RWPE2 (cell line): ENCODE results near the gene PTPN3.

Experiments
- ATAC-seq: fragments of 200-7000 bp; cut with Tn5 transposase; 3 replicates; pipeline ENCODE4 v1.9.1; 2021; ENCODE audit warnings: low read depth
- DNase-seq: peaks from one replicate; pipeline ENCODE4 v3.0.0-alpha.2; 2020; ENCODE audit warnings: low spot score
- H3K27ac ChIP-seq: fragments of 450-650 bp; 2 replicates; pipeline ENCODE4 v1.5.1; 2017; ENCODE audit warnings: mild to moderate bottlenecking; ENCODE audit not compliant: poor library complexity, severe bottlenecking
- H3K27me3 ChIP-seq: fragments of 250-450 bp; sonication (Bioruptor Pico); 2 replicates; pipeline ENCODE4 v1.5.1; 2021; ENCODE audit warnings: mild to moderate bottlenecking, moderate library complexity; ENCODE audit not compliant: insufficient read depth, poor library complexity, severe bottlenecking
- H3K36me3 ChIP-seq: fragments of 250-450 bp; sonication (Bioruptor Pico); 2 replicates; pipeline ENCODE4 v1.5.1; 2020; ENCODE audit warnings: low read depth, mild to moderate bottlenecking, moderate library complexity
- H3K4me1 ChIP-seq: fragments of 250-450 bp; sonication (Bioruptor Pico); 2 replicates; pipeline ENCODE4 v1.5.1; 2021; ENCODE audit warnings: mild to moderate bottlenecking, moderate library complexity; ENCODE audit not compliant: insufficient read depth, poor library complexity, severe bottlenecking
- H3K4me3 ChIP-seq: fragments of 250-450 bp; sonication (Bioruptor Pico); 2 replicates; pipeline ENCODE4 v1.5.1; 2021; ENCODE audit warnings: mild to moderate bottlenecking, moderate library complexity; ENCODE audit not compliant: severe bottlenecking
- H3K9me3 ChIP-seq: fragments of 250-450 bp; sonication (Bioruptor Pico); 2 replicates; pipeline ENCODE4 v1.5.1; 2021; ENCODE audit warnings: mild to moderate bottlenecking, moderate library complexity; ENCODE audit not compliant: severe bottlenecking
- CTCF ChIP-seq: fragments of 450-650 bp; IDR thresholded peaks from one replicate; pipeline ENCODE4 v1.5.1; 2017; ENCODE audit warnings: mild to moderate bottlenecking, moderate library complexity; ENCODE audit not compliant: poor library complexity, severe bottlenecking

The PTPN3 gene

GRCh38 chr9:109418827-109419226 is 79.3 kb downstream of the PTPN3 start:
- H3K27ac ChIP-seq: no peak overlapping the region
- ATAC-seq: no peak
- H3K9me3 ChIP-seq: no peaks in the 10 kb centered on the region
- no peak for DNase-seq
- no peaks in the 10 kb centered on the region for H3K27me3 ChIP-seq
- no peaks in the 10 kb centered on the region for H3K4me1 ChIP-seq
- H3K36me3 ChIP-seq: peaks cover 71% of the 10 kb centered on the region
- H3K4me3 ChIP-seq: no peak overlapping the region
- TF ChIP-seq CTCF: no peak

GRCh38 chr9:109417585-109418544 is 80.2 kb downstream of the PTPN3 start:
- Histone ChIP-seq H3K4me1 (no peaks in the 10 kb centered on the region), H3K36me3 (peaks cover 68% of the 10 kb centered on the region), H3K27me3 (no peaks in the 10 kb centered on the region), H3K9me3 (no peaks in the 10 kb centered on the region), H3K4me3 (no peak overlapping the region), H3K27ac (no peak overlapping the region)
- ATAC-seq (no peak), DNase-seq (no peak)
- TF ChIP-seq CTCF: no peak

- Histone ChIP-seq H3K36me3 (peaks cover 67% of the 10 kb centered on the region), H3K4me3 (no peak overlapping the region), H3K9me3 (no peaks in the 10 kb centered on the region), H3K27me3 (no peaks in the 10 kb centered on the region), H3K4me1 (no peaks in the 10 kb centered on the region), H3K27ac (no peak overlapping the region)
- DNase-seq: no peak
- TF ChIP-seq CTCF: no peak
- no peak for ATAC-seq
Observed at GRCh38 chr9:109417054-109417453, 81.1 kb downstream of the PTPN3 start.

GRCh38 chr9:109416135-109416706 is 81.9 kb downstream of the PTPN3 start:
- H3K36me3 ChIP-seq: peaks cover 63% of the 10 kb centered on the region
- ATAC-seq (no peak), DNase-seq (no peak)
- H3K27me3 ChIP-seq: no peaks in the 10 kb centered on the region
- no peaks in the 10 kb centered on the region for H3K9me3 ChIP-seq
- no peak for TF ChIP-seq CTCF
- H3K27ac ChIP-seq: no peak overlapping the region
- H3K4me3 ChIP-seq: no peak overlapping the region
- no peaks in the 10 kb centered on the region for H3K4me1 ChIP-seq
